Liver (tissue), 9 donors: Measurements from ENCODE around the gene ALG1. TPM values are rescaled to one million over a fixed set of nuclear protein-coding genes. Genes with fewer than 3 reads are reported as not detected.

Source experiments
- DNase-seq: peaks from one replicate; pipeline ENCODE4 v3.0.0-alpha.2; 2017; ENCODE audit warnings: low spot score
- H3K27ac ChIP-seq, 2 donors: one replicate each; pipeline ENCODE4 v1.7.0; 2013; ENCODE audit warnings: inconsistent platforms in 2 of 2, low read length in 2 of 2, control low read depth in 1 of 2, low read depth in 1 of 2, mild to moderate bottlenecking in 1 of 2
- H3K27me3 ChIP-seq, 4 donors: one replicate each; pipeline versions ENCODE4 v1.6.1 to v1.7.0; 2013; ENCODE audit warnings: low read length in 3 of 4, inconsistent platforms in 1 of 4, mild to moderate bottlenecking in 1 of 4, moderate library complexity in 1 of 4; ENCODE audit not compliant: control insufficient read depth in 4 of 4, insufficient read depth in 4 of 4
- H3K36me3 ChIP-seq, 4 donors: one replicate each; pipeline versions ENCODE4 v1.6.1 to v1.7.0; 2013; ENCODE audit warnings: low read length in 3 of 4, mild to moderate bottlenecking in 3 of 4, low read depth in 1 of 4, moderate library complexity in 1 of 4; ENCODE audit not compliant: control insufficient read depth in 4 of 4, insufficient read depth in 3 of 4
- H3K4me1 ChIP-seq, 4 donors: one replicate each; pipeline versions ENCODE4 v1.6.1 to v1.7.0; 2013; ENCODE audit warnings: low read length in 3 of 4, mild to moderate bottlenecking in 3 of 4, moderate library complexity in 1 of 4; ENCODE audit not compliant: control insufficient read depth in 4 of 4, insufficient read depth in 4 of 4
- H3K4me3 ChIP-seq, 3 donors: one replicate each; pipeline versions ENCODE4 v1.6.1 to v1.7.0; 2013; ENCODE audit warnings: low read length in 3 of 3, control low read depth in 1 of 3, low read depth in 1 of 3, mild to moderate bottlenecking in 1 of 3
- H3K9ac ChIP-seq, 2 donors: one replicate each; pipeline ENCODE4 v1.7.0; 2013; ENCODE audit warnings: low read length in 2 of 2, mild to moderate bottlenecking in 2 of 2, moderate library complexity in 2 of 2, control low read depth in 1 of 2, low read depth in 1 of 2
- H3K9me3 ChIP-seq, 4 donors: one replicate each; pipeline versions ENCODE4 v1.6.1 to v1.7.0; 2013; ENCODE audit warnings: low read length in 3 of 4; ENCODE audit not compliant: control insufficient read depth in 4 of 4
- EGR1 ChIP-seq, 2 donors: IDR thresholded peaks; 2 replicates each; pipeline ENCODE4 v1.6.1; 2016 to 2018; ENCODE audit warnings: antibody characterized with exemption in 2 of 2, low read depth in 2 of 2
- FOXA1 ChIP-seq: IDR thresholded peaks from 2 replicates; pipeline ENCODE4 v1.6.1; 2016; ENCODE audit warnings: antibody characterized with exemption
- FOXA2 ChIP-seq: IDR thresholded peaks from 2 replicates; pipeline ENCODE4 v1.6.1; 2016; ENCODE audit warnings: antibody characterized with exemption
- GABPA ChIP-seq, 2 donors: IDR thresholded peaks in 1 of 2; conservative IDR thresholded peaks in 1 of 2; 2 replicates each; pipeline ENCODE4 v1.6.1; 2016; ENCODE audit warnings: antibody characterized with exemption in 2 of 2, mild to moderate bottlenecking in 1 of 2, moderate library complexity in 1 of 2
- HNF4A ChIP-seq, 2 donors: conservative IDR thresholded peaks; 2 replicates each; pipeline ENCODE4 v1.6.1; 2016; ENCODE audit warnings: antibody characterized with exemption in 2 of 2, mild to moderate bottlenecking in 2 of 2
- HNF4G ChIP-seq: IDR thresholded peaks from 2 replicates; pipeline ENCODE4 v1.6.1; 2016; ENCODE audit warnings: antibody characterized with exemption
- JUND ChIP-seq, 2 donors: IDR thresholded peaks; 2 replicates each; pipeline ENCODE4 v1.6.1; 2016; ENCODE audit warnings: antibody characterized with exemption in 2 of 2
- NR2F2 ChIP-seq: IDR thresholded peaks from 2 replicates; pipeline ENCODE4 v1.6.1; 2016; ENCODE audit warnings: antibody characterized with exemption
- RAD21 ChIP-seq, 2 donors: IDR thresholded peaks; 2 replicates each; pipeline ENCODE4 v1.6.1; 2016; ENCODE audit warnings: antibody characterized with exemption in 2 of 2, mild to moderate bottlenecking in 2 of 2
- RXRA ChIP-seq, 2 donors: IDR thresholded peaks; 2 replicates each; pipeline ENCODE4 v1.6.1; 2017 to 2018; ENCODE audit warnings: antibody characterized with exemption in 2 of 2, mild to moderate bottlenecking in 1 of 2
- SP1 ChIP-seq: IDR thresholded peaks from 2 replicates; pipeline ENCODE4 v1.6.1; 2018; ENCODE audit warnings: antibody characterized with exemption, mild to moderate bottlenecking
- TAF1 ChIP-seq: conservative IDR thresholded peaks from 2 replicates; pipeline ENCODE4 v1.6.1; 2016; ENCODE audit warnings: antibody characterized with exemption, mild to moderate bottlenecking
- YY1 ChIP-seq: IDR thresholded peaks from 2 replicates; pipeline ENCODE4 v1.6.1; 2016; ENCODE audit warnings: antibody characterized with exemption, mild to moderate bottlenecking
- WGBS: extraction: QIAGEN DNeasy Blood & Tissue Kit; methylation state at CpG from one replicate; pipeline ENCODE4 v1.1.7; 2013; 5-methylcytosine and 5-hydroxymethylcytosine counted together
- polyA plus RNA-seq, 2 donors: library from polyadenylated mRNA; stranded (reverse) in 1 of 2; unstranded in 1 of 2; fragments of 200-250 nt in 1 of 2; fragments of >200 nt in 1 of 2; fragmentation: Nextera tagmentation in 1 of 2; extraction: Ambion mirVana in 1 of 2; gene quantifications; one replicate each; pipeline versions ENCODE4 v1.2.1 to v1.2.3, GENCODE V29; 2013 to 2015
- total RNA-seq, 2 donors: library from RNA; depleted of rRNA; stranded (reverse); fragments of >200 nt; gene quantifications; one replicate each; pipeline ENCODE4 v1.2.3, GENCODE V29; 2014
- TF ChIP-seq, protein P1 (sequence below): IDR thresholded peaks from 2 replicates; pipeline ENCODE4 v1.6.1; 2016; ENCODE audit warnings: antibody characterized with exemption
- TF ChIP-seq, protein P2 (sequence below): IDR thresholded peaks from 2 replicates; pipeline ENCODE4 v1.6.1; 2016; ENCODE audit warnings: antibody characterized with exemption, mild to moderate bottlenecking
- TF ChIP-seq, protein P3 (sequence below): fragments of 150-350 bp; IDR thresholded peaks from 2 replicates; pipeline ENCODE4 v1.5.1; 2017; ENCODE audit warnings: improper control_type of control experiment, low read depth, low read length; ENCODE audit not compliant: missing input control
- TF ChIP-seq, protein P4 (sequence below): IDR thresholded peaks from 2 replicates; pipeline ENCODE4 v1.6.1; 2016; ENCODE audit warnings: antibody characterized with exemption
- TF ChIP-seq, protein P5 (sequence below): IDR thresholded peaks from 2 replicates; pipeline ENCODE4 v1.6.1; 2016; ENCODE audit warnings: antibody characterized with exemption
- donor health status: healthy.
- donor health status: healthy.
- donor health status: healthy.
- donor health status: healthy.
- donor health status: healthy.

Gene ALG1
- total and polyA plus RNA-seq, 4 donors: 18.9 to 25.4 (median 20.6) TPM

DNA sequence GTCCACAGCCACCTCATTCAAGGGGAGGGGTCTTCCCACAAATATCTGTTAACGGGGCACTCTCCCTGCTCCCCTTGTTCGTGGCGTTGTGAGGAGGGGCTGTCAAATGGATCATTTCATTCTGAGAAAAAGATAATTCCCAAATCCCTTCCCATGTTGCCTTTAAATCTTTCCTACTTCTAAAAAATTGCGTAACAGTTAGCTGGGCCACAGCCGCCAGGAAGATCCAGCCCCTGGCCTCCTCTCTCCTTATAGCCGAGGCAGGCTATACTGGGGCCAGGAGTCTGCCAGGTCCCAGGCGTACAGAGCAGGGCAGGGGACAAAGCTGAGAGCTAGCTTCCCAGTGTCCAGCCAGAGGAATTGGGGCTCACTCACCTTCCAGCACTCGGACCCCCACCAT is 6.3 kb upstream of the ALG1 start:
- no peak overlapping the region for H3K9ac ChIP-seq
- WGBS: 74% methylated on average over 8 of the region's 8 CpGs
- H3K36me3 ChIP-seq: no peaks in the 10 kb centered on the region
- H3K27me3 ChIP-seq: no peaks in the 10 kb centered on the region
- TF ChIP-seq YY1 (no peak), HNF4G (no peak), HNF4A (conservative IDR thresholded peaks at IDR 0.05) (no peak), FOXA2 (no peak), TAF1 (no peak), SP1 (no peak), FOXA1 (no peak), GABPA (IDR thresholded peaks at IDR 0.05 in 1 of 2, conservative IDR thresholded peaks at IDR 0.05 in 1 of 2) (no peak), RXRA (IDR thresholded peaks at IDR 0.05) (no peak), NR2F2 (no peak)
- TF ChIP-seq, protein P1, sequence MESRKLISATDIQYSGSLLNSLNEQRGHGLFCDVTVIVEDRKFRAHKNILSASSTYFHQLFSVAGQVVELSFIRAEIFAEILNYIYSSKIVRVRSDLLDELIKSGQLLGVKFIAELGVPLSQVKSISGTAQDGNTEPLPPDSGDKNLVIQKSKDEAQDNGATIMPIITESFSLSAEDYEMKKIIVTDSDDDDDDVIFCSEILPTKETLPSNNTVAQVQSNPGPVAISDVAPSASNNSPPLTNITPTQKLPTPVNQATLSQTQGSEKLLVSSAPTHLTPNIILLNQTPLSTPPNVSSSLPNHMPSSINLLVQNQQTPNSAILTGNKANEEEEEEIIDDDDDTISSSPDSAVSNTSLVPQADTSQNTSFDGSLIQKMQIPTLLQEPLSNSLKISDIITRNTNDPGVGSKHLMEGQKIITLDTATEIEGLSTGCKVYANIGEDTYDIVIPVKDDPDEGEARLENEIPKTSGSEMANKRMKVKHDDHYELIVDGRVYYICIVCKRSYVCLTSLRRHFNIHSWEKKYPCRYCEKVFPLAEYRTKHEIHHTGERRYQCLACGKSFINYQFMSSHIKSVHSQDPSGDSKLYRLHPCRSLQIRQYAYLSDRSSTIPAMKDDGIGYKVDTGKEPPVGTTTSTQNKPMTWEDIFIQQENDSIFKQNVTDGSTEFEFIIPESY: no peak
- TF ChIP-seq, protein P2, sequence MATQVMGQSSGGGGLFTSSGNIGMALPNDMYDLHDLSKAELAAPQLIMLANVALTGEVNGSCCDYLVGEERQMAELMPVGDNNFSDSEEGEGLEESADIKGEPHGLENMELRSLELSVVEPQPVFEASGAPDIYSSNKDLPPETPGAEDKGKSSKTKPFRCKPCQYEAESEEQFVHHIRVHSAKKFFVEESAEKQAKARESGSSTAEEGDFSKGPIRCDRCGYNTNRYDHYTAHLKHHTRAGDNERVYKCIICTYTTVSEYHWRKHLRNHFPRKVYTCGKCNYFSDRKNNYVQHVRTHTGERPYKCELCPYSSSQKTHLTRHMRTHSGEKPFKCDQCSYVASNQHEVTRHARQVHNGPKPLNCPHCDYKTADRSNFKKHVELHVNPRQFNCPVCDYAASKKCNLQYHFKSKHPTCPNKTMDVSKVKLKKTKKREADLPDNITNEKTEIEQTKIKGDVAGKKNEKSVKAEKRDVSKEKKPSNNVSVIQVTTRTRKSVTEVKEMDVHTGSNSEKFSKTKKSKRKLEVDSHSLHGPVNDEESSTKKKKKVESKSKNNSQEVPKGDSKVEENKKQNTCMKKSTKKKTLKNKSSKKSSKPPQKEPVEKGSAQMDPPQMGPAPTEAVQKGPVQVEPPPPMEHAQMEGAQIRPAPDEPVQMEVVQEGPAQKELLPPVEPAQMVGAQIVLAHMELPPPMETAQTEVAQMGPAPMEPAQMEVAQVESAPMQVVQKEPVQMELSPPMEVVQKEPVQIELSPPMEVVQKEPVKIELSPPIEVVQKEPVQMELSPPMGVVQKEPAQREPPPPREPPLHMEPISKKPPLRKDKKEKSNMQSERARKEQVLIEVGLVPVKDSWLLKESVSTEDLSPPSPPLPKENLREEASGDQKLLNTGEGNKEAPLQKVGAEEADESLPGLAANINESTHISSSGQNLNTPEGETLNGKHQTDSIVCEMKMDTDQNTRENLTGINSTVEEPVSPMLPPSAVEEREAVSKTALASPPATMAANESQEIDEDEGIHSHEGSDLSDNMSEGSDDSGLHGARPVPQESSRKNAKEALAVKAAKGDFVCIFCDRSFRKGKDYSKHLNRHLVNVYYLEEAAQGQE: no peak
- no peaks in the 10 kb centered on the region for H3K9me3 ChIP-seq
- no peak overlapping the region for H3K27ac ChIP-seq
- H3K4me3 ChIP-seq: no peak overlapping the region
- H3K4me1 ChIP-seq: no peaks in the 10 kb centered on the region
- DNase-seq: no peak

DNA sequence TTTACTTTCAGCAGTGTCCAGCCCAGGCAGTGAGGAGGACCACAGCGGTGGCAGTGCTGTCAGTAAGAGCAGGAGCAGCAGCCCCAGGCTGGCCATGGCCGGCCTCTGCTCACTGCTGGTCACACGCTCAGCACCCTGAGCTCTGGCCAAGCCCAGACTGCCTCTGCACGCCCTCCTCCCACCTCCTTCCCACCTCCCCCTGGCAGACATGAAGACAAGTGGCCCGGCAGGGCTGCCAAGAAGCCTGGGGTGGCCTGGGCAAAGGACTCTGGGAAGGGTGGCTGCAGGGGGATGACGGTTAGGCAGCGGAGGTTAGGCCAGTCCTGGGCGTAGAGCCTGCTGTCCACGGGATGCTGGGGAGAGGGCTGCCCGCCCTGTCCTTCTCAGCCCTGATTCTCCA is 5.8 kb upstream of the ALG1 start, which contains the start of gene C16orf89:
TSS of gene C16orf89 (minus strand) at position 144 of the 400 bp plus-strand sequence. CDS start at position 96, 48 bp downstream.
- TF ChIP-seq FOXA2: no peak
- no peak for TF ChIP-seq JUND (IDR thresholded peaks at IDR 0.05)
- TF ChIP-seq, protein P3, sequence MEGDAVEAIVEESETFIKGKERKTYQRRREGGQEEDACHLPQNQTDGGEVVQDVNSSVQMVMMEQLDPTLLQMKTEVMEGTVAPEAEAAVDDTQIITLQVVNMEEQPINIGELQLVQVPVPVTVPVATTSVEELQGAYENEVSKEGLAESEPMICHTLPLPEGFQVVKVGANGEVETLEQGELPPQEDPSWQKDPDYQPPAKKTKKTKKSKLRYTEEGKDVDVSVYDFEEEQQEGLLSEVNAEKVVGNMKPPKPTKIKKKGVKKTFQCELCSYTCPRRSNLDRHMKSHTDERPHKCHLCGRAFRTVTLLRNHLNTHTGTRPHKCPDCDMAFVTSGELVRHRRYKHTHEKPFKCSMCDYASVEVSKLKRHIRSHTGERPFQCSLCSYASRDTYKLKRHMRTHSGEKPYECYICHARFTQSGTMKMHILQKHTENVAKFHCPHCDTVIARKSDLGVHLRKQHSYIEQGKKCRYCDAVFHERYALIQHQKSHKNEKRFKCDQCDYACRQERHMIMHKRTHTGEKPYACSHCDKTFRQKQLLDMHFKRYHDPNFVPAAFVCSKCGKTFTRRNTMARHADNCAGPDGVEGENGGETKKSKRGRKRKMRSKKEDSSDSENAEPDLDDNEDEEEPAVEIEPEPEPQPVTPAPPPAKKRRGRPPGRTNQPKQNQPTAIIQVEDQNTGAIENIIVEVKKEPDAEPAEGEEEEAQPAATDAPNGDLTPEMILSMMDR: no peak
- no peak for TF ChIP-seq HNF4A (conservative IDR thresholded peaks at IDR 0.05)
- TF ChIP-seq, protein P2: no peak
- no peak for TF ChIP-seq RXRA (IDR thresholded peaks at IDR 0.05)
- no peak for TF ChIP-seq TAF1
- no peak for TF ChIP-seq GABPA (IDR thresholded peaks at IDR 0.05 in 1 of 2, conservative IDR thresholded peaks at IDR 0.05 in 1 of 2)
- no peak for TF ChIP-seq YY1
- TF ChIP-seq, protein P4, sequence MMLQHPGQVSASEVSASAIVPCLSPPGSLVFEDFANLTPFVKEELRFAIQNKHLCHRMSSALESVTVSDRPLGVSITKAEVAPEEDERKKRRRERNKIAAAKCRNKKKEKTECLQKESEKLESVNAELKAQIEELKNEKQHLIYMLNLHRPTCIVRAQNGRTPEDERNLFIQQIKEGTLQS: no peak
- TF ChIP-seq EGR1 (IDR thresholded peaks at IDR 0.05; ENCODE audit: low read depth in 2 of 2): no peak
- TF ChIP-seq SP1: no peak
- TF ChIP-seq NR2F2: no peak
- TF ChIP-seq FOXA1: no peak
- no peak for TF ChIP-seq RAD21 (IDR thresholded peaks at IDR 0.05)
- TF ChIP-seq, protein P5, sequence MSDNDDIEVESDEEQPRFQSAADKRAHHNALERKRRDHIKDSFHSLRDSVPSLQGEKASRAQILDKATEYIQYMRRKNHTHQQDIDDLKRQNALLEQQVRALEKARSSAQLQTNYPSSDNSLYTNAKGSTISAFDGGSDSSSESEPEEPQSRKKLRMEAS: no peak
- TF ChIP-seq HNF4G: no peak
- TF ChIP-seq, protein P1: no peak
- Histone ChIP-seq H3K27me3 (no peaks in the 10 kb centered on the region), H3K9ac (no peak within 1 kb of the TSS), H3K9me3 (no peaks in the 10 kb centered on the region), H3K36me3 (no peaks in the 10 kb centered on the region), H3K4me1 (no peaks in the 10 kb centered on the region), H3K27ac (no peak within 1 kb of the TSS), H3K4me3 (no peak within 1 kb of the TSS)
- no peak for DNase-seq
- WGBS: 81% methylated on average over 10 of the region's 10 CpGs
